HL-60/S4 treated with retinoic acid at 250 ng/mL for 4 days and 3 days (cell line): Measurements from ENCODE around the gene CPNE5.

Source experiments
- in situ Hi-C: fragments of 300-500 bp; cut with MboI; formaldehyde crosslinking; loops from 2 replicates; pipeline ENCODE4 v1.7.0; 2022; ENCODE audit warnings: low sequenced_read_pairs

CPNE5 gene

GRCh38 chr6:36836111-36837021 is 2.9 kb downstream of the CPNE5 start:
- in situ Hi-C loops = no loop called here

- in situ Hi-C loops = no loop called here
Measured at GRCh38 chr6:36834576-36835341, 4.5 kb downstream of the CPNE5 start.

- in situ Hi-C loops = no loop called here
Measured at GRCh38 chr6:36833182-36833789, 6.0 kb downstream of the CPNE5 start.

GRCh38 chr6:36832313-36832712 is 6.9 kb downstream of the CPNE5 start:
- in situ Hi-C loops = no loop called here

- in situ Hi-C loops = no loop called here
Measured at GRCh38 chr6:36830577-36830976, 8.7 kb downstream of the CPNE5 start.

- in situ Hi-C loops = no loop called here
Measured at GRCh38 chr6:36829919-36830544, 9.2 kb downstream of the CPNE5 start.

- in situ Hi-C loops = no loop called here
Measured at GRCh38 chr6:36827261-36828079, 11.8 kb downstream of the CPNE5 start.

- in situ Hi-C loops = no loop called here
Measured at GRCh38 chr6:36826520-36827227, 12.6 kb downstream of the CPNE5 start.

- in situ Hi-C loops = no loop called here
Measured at GRCh38 chr6:36825994-36826393, 13.2 kb downstream of the CPNE5 start.

- in situ Hi-C loops = no loop called here
Measured at GRCh38 chr6:36825452-36825851, 13.8 kb downstream of the CPNE5 start.

- in situ Hi-C loops = no loop called here
Measured at GRCh38 chr6:36824253-36824652, 15.0 kb downstream of the CPNE5 start.

- in situ Hi-C loops = no loop called here
Measured at GRCh38 chr6:36823421-36824096, 15.7 kb downstream of the CPNE5 start.

- in situ Hi-C loops = no loop called here
Measured at GRCh38 chr6:36822506-36823269, 16.6 kb downstream of the CPNE5 start.

- in situ Hi-C loops = no loop called here
Measured at GRCh38 chr6:36821581-36822335, 17.5 kb downstream of the CPNE5 start.

GRCh38 chr6:36820700-36821580 is 18.3 kb downstream of the CPNE5 start:
- in situ Hi-C loops = no loop called here

- in situ Hi-C loops = no loop called here
Measured at GRCh38 chr6:36818756-36819155, 20.5 kb downstream of the CPNE5 start.

- in situ Hi-C loops = no loop called here
Measured at GRCh38 chr6:36817847-36818246, 21.4 kb downstream of the CPNE5 start.
